A549 (cell line): Measurements from ENCODE around the gene GPBP1.

Experiments used
- NPAS2 ChIP-seq: fragments of 250-450 bp; sonication (Bioruptor Pico); IDR thresholded peaks from 2 replicates; pipeline ENCODE4 v1.8.0; 2022; ENCODE audit warnings: mild to moderate bottlenecking, moderate library complexity, borderline replicate concordance
- POLR2A ChIP-seq: IDR thresholded peaks from 2 replicates; pipeline ENCODE4 v1.6.1; 2012; ENCODE audit warnings: mild to moderate bottlenecking, low read length
- TF ChIP-seq, protein P1 (sequence below): fragments of >200 bp; sonication (Bioruptor Twin); formaldehyde crosslinking; IDR thresholded peaks from 3 replicates; pipeline ENCODE4 v1.5.1; 2016

DNA sequence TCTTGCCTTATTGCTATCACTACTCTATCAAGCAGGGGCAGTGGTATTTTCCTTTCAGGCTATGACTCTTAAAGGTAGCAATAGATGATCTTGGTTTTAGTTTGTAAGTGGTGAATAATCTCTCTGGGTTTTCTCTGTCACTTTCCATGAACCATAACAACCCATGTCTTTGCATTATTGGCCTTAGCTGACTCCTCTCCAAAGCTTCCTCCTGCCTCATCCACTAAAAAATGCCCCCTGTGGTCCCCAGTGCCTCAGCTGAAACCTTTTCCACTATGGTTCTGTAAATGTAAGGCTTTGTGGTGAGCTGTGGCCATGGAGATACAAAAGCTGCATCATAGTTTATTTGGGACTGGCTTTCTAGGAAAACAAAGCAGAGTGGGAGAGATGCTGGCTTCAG, 128.8 kb downstream of the GPBP1 start:
- TF ChIP-seq NPAS2 (CRISPR knock-in tag) (no peak), POLR2A (no peak)
- TF ChIP-seq, protein P1, sequence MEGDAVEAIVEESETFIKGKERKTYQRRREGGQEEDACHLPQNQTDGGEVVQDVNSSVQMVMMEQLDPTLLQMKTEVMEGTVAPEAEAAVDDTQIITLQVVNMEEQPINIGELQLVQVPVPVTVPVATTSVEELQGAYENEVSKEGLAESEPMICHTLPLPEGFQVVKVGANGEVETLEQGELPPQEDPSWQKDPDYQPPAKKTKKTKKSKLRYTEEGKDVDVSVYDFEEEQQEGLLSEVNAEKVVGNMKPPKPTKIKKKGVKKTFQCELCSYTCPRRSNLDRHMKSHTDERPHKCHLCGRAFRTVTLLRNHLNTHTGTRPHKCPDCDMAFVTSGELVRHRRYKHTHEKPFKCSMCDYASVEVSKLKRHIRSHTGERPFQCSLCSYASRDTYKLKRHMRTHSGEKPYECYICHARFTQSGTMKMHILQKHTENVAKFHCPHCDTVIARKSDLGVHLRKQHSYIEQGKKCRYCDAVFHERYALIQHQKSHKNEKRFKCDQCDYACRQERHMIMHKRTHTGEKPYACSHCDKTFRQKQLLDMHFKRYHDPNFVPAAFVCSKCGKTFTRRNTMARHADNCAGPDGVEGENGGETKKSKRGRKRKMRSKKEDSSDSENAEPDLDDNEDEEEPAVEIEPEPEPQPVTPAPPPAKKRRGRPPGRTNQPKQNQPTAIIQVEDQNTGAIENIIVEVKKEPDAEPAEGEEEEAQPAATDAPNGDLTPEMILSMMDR, result no peak
